HG03066 (cell line): ENCODE data around the gene FITM1.
A peak's percentile ranks its signal among the peaks of the same experiment; 100 is the strongest.
"Not testable (repeated sequence)": the region's sequence is repeated elsewhere in the genome, so short reads cannot be mapped to it uniquely, and the experiment has no call there.

ENCODE experiments used
- ATAC-seq: cut with Tn5 transposase; IDR thresholded peaks from one replicate; pipeline ENCODE4 v1.9.1; 2021; ENCODE audit warnings: low read depth; ENCODE audit not compliant: unreplicated experiment

The FITM1 gene

DNA sequence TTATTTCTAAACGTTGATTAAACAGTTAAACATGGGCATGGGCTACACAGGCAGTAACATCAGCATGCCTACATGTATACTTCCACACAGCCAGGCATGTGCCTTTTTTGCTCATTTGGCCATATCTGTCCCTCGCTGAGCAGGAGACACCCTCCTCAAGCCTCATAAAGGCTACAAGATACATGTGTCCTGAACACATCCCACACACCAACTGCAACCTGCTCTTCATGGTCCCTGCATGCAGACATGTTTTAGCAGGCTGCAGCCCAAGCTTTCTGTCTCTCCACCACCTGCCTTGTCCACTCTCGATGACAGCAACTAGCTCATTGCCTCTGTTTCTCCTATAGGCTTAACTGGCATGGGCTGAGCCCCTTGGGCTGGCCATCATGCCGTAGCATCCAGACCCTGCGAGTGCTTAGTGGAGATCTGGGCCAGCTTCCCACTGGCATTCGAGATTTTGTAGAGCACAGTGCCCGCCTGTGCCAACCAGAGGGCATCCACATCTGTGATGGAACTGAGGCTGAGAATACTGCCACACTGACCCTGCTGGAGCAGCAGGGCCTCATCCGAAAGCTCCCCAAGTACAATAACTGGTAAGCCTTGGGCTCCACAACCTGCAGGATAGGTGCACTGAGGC, 33.8 kb upstream of the FITM1 start:
- ATAC-seq: no peak

DNA sequence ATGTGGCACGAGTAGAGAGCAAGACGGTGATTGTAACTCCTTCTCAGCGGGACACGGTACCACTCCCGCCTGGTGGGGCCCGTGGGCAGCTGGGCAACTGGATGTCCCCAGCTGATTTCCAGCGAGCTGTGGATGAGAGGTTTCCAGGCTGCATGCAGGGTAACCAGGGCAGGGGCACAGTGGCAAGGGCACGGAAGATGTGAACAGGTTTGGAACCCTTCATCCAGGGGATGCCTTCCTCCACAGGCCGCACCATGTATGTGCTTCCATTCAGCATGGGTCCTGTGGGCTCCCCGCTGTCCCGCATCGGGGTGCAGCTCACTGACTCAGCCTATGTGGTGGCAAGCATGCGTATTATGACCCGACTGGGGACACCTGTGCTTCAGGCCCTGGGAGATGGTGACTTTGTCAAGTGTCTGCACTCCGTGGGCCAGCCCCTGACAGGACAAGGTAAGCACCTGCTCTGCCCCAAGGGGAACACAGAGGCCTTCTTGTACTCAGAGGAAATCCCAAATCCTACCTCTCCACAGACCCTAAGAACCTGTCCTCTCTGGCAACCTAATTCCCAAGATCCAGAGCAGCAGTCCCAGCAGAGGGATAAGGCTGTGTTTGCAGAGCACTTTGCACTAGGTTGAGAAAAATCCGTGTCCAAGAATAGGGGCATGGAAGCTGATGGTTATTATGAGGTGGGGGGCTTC, 32.1 kb upstream of the FITM1 start:
- no peak for ATAC-seq

DNA sequence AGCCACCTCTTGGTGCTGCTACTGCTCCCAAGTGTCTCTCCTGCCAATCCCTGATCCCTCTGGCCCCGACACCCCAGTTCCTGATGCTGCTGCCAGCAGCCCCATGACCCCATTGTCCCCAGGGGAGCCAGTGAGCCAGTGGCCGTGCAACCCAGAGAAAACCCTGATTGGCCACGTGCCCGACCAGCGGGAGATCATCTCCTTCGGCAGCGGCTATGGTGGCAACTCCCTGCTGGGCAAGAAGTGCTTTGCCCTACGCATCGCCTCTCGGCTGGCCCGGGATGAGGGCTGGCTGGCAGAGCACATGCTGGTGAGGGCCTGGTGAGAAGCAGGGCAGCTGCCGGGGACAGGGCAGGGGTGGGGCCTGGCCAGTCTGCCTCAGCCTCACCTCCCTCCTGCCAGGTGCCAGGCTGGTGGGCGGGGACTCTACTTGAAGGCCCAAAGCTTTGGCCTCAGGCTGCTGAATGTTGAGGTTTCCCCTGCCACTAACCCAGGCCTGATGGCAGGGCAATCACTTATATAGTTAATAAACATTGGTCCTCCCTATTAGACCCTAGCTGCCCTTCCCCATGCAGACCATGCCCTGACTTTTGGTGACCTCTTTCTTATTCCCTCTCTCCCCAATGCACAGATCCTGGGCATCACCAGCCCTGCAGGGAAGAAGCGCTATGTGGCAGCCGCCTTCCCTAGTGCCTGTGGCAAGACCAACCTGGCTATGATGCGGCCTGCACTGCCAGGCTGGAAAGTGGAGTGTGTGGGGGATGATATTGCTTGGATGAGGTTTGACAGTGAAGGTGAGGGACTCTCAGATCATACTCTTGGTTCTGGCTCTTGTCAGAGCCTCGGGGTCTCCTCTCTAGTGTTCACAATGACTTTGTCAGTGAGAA, 31.3 kb upstream of the FITM1 start:
- ATAC-seq: no peak

DNA sequence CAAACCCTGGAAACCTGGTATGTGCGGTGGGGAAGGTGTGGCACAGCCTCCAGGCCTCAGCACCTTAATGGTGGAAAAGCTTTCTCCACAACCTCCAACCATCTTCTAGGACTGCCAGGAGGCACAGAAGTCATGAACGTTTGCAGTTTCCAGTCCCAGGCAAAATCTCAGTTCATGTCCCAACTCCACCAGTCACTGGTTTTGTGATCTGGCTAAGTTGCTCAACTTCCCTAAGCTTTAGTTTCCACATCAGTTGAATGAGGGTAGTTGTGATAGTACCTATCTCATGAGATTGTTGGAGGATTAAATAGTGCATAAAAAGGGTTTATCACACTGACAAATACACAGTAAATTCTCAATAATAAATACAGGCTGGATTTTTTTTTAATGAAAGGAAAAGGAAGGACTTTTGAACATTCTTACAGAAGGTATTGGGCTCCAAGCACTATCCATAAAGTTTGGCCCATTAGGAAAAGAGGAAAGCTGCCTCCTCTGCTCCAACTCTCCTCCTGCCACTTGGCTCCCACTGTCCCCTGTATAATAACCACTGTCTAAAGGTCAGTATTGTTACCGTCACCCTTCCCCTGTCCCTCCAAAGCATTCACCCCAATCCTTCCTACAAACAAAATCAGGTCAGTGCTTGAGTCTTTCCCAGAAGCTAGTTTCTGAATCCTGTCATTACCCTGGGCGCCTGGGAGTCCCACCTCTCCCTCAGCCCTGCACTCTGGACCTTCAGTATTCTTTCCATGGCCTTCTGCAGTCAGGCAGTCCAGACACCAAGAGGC, 30.1 kb upstream of the FITM1 start:
- no peak for ATAC-seq

DNA sequence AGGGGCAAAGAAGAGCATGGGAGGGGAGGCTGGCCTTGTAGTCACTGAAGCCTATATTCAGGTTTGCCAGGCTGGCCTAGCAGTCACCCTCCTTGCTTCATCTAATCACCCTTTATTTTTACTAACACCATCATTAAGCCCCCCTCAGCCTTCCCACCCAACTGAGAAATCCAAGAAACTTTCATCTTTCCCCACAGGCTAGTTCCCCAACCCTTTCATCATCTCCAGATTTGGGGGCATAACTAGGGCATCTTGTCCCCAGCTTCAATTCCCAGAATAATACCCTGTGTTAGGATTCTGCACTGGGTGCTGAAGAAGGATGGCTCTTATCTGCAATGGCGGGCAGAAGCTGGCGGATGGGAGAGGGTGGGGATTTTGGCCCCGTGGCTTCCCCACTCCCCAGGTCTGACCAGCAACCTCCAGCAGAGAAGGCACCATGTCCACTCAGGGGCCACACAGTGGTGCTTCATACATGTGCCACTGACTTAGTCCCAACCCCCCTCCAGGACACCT, 29.4 kb upstream of the FITM1 start:
- no peak for ATAC-seq

DNA sequence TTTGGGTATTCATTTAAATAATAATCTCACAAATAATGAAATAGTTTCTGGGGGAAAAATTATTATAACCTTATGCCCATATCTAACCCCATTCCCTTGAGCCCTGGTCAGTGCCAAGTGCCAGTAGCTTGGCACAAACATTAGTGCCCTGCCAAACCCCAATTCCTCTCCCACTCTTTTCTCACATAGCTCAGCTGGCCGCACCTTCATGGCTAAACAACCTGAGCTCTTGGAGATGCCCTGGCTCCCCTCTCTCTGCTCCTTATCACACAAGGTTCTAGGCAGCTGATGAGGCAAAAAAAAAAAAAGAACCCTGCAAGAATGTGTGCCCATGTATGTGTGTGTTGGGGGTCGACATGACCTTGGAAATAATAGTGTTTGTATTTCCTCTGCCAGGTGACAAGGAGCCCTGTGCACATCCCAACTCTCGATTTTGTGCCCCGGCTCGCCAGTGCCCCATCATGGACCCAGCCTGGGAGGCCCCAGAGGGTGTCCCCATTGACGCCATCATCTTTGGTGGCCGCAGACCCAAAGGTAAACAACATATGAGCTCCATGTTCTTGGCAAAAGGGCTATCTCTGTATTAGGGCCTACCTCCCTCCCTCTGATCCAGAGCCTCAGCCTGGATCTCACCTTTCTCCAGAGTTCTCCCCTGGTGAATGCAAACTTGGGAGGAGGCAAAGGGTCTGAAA, 28.0 kb upstream of the FITM1 start:
- ATAC-seq: no peak

DNA sequence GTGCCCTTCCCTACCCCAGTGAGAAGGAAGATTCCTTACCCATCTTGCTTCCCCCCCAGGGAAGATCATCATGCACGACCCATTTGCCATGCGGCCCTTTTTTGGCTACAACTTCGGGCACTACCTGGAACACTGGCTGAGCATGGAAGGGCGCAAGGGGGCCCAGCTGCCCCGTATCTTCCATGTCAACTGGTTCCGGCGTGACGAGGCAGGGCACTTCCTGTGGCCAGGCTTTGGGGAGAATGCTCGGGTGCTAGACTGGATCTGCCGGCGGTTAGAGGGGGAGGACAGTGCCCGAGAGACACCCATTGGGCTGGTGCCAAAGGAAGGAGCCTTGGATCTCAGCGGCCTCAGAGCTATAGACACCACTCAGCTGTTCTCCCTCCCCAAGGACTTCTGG, 27.0 kb upstream of the FITM1 start:
- no peak for ATAC-seq

DNA sequence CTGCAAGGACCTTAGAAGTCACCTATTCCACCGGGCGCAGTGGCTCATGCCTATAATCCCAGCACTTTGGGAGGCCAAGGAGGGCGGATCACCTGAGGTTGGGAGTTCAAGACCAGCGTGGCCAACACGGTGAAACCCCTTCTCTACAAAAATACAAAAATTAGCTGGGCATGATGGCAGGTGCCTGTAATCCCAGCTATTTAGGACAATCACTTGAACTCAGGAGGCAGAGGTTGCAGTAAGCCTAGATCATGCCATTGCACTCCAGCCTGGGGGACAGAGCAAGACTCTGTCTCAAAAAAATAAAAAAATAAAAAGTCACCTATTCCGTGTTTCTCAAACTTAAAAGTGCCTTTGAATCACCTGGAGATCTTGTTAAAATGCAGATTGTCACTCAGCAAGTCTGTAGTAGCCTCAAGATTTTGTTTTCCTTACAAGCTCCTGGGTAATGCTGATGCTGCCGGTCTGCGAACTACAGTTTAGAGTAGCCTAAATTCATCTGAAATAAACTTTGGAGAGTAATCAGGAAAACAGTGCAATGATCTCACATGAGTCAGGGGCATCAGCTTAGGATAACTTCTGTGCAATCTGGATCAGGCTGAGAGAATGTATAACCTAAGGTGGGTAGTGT, 24.7 kb upstream of the FITM1 start:
- not testable (repeated sequence) for ATAC-seq

DNA sequence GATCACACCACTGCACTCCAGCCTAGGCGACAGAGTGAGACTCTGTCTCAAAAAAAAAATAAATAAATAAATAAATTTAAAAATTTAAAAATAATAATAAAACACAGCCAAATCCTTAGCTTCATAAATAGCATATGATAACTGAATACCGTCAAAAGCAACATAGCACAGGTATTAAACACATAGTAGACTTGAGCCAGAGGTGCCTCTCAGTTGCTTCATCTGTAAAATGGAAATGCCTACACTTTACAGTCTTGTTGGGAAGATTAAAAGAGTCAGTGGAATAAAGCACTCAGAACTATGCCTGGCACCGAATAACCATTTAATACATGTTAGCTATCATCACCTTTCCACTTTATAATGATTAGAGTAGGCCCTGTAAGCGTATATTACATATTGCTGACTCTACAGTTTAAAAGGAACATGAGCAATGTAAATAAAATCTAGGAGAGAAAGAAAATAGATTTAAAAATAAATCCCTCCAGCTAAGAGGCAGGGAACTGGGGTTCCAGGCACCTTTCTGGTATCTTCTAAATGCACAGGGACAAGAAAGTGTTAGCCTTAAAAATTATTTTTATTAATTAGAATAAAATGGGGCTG, 23.7 kb upstream of the FITM1 start:
- no peak for ATAC-seq

DNA sequence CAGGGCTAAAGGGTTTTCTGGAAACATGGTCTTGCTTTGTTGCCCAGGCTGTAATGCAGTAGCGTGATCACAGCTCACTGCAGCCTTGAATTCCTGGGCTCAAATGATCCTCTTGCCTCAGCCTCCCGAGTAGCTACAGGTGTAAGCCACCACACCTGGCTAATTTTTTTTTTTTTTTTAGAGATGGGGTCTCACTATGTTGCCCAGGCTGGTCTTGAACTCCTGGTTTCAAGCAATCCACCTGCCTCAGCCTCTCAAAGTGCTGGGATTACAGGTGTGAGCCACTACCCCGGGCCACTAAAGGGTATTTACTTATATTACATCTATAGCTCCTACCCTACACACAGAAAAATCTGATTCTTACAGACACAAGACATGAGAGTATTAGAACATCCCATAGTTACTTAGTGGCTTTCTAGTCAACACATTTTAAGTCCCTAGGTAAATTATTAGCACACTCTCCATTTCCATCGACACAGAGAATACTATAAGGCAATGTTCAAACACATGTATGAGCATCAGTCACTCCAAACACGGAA, 22.1 kb upstream of the FITM1 start:
- no peak for ATAC-seq

DNA sequence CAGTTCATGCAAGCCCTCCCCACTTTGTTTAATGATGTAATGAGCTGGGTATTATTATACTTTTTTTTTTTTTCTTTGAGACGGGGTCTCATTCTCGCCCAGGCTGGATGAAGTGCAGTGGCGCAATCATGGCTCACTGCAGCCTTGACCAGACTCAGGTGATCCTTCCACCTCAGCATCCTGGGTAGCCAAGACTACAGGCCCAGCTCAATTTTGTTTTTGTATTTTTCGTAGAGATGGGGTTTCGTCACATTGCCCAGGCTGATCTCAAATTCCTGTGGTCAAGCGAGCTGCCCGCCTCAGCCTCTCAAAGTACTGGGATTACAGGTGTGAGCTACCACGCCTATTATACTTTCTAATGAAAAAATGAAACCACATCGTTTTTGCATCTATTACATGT, 20.4 kb upstream of the FITM1 start:
- ATAC-seq: no peak

DNA sequence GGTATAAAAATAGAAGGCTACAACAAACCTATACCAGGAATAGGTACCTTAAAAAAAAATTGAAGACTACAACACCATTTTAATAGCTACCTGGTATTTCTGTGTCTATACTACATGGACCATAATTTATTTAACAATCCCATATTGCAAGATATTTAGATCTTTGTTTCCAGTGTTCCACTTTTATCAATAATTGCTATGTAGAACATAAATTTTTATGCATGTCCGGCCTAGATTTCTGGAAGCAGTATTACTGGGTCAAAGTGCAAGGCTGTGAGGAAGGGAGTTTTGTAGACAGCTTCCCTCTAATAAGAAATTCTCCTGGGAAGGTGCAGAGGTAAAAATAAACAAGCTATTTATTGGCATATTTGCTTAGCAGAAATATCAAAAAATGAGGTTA, 19.9 kb upstream of the FITM1 start:
- no peak for ATAC-seq

DNA sequence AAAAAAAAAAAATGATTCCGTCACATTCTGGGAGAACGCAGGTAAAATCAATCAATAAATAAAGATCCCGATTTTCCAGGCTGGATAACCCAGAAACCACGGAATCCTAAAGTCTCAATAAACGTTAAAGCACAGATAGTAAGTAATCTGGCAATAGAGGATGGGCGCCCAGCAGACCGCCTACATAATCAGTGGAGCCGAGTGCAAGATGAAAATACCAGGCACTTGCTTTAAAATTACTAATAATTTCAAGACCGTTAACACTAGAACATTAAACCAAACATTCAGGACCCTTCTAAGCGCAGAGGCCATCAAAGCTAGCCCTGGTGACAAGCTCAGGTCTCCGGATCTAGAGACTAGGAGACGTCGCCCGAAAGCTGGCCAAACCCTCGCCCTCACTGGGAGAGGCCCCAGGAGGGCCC, 17.1 kb upstream of the FITM1 start:
- no peak for ATAC-seq

DNA sequence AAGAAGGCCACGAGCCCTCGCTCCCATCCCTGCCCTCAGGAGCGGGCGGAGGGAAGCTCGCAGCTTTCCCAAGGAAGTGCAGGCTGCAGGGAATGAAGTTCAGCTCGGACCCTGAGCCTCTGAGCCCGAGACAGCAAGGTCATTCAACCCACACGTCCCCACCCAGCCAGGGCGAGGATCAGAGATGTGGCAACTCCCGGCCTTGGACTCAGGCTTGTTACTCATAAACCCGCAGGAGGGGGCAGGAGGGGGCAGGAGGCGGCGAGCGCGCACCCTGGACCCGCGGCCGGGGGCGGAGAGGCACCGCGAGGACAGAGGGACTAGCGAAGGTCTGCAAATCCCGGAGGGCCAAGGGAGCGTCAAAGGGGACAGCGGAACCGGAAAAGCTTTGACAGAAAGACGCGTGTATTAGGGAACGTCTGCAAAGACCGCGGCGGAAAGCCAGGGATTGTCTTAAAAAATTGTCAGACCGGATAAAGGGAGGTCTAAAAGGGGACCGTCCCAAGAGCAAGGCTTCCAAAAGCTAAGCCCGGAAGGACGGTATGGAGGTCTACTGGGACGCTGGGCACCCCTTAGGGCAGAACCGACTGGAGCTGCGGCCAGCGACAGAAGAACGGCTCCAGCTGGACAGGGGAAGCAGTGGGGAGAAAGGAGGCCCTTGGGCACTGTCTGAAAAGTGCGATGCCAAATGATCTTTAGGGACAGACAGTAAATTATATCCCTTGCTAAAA, 16.5 kb upstream of the FITM1 start:
- peak; percentile 34 for ATAC-seq

DNA sequence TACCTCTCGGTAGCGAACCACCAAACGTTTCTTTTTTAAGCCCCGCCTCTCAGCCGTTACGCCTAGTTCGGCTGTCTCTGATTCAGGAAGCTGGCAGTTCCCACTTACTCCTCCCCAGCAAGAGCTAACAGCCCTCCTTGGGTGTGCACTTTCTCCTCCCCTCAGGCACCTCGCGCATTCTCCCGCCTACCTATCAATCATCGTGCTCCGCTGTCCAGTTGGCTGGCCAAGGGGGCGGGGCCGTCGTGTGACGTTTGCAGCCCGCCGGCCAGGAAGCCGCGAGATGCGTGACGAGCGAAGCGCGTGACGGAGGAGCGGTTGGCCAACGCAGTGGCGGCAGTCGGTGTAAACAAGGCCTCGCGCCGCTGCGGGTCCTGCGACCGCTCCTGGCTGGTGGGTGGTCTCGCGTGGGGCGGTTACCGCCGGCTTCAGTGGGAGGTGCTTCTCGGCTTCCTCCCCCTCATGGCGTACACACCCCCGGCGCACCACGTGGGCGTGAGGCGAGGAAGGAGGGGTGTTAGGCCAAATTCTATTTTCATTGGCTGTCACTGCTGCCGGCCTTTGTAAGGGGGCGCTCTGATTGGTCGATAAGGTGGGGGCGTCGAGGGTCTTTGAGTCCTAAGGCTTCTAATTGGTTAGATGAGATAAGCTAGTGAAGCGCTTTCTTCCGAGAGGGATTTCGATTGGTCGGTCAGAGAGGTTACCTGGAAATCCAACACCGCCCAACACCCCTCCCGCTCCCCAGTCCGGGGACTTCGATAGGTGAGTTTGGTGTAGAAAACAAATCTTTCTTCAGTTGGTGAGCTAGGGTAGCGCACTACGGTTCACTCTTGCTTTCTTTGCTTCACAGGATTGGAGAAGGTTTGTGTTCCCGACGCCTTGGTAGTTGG, 15.7 kb upstream of the FITM1 start, which contains the start of the genes DCAF11 and NRL:
DCAF11 (plus strand) TSS at position 246 of the 890 bp plus-strand sequence. CDS start 818 bp downstream, outside the sequence.
NRL (minus strand) TSS at position 418 of the 890 bp plus-strand sequence. CDS start 32,101 bp downstream, outside the sequence.
- ATAC-seq: peak; percentile 87

DNA sequence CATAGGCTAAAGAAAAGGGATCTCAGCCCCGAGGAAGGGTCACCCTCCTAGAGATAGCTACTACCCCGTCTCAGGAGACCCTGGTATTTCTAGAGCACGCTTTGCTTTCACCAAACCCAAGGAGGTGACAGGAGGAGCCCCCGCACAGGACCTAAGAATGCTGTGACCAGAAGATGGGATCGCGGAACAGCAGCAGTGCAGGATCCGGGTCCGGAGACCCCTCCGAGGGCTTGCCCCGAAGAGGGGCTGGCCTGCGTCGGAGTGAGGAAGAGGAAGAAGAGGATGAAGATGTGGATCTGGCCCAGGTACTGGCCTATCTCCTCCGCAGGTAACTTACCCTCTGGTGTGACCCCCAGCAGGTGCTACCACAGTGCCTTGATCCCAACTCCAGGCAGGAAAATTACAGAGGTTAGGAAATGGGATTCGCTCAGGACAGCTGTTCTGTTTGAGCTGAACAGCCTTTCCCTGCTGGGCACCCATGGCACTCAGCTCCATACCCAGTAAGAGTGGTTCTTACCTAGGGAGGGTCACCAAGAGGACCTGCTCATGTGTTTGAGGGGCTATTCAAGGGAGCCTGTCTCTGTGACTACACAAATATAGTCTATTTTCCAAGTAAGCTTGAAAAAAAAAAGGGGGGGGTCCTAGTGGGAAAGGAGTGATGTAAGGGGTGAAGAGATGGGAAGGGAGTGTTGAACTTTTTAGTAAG, 14.9 kb upstream of the FITM1 start:
- no peak for ATAC-seq
